H1 (cell line): ENCODE measurements around the gene ZNF584. TPM values are rescaled to one million over a fixed set of nuclear protein-coding genes. Genes with fewer than 3 reads are reported as not detected.

Experiments used
- CTCF ChIA-PET: fragments of 300-600 bp; sonication (Branson Sonifier 250); formaldehyde crosslinking; loops from one replicate; lab custom pipeline; 2021; ENCODE audit not compliant: partially characterized antibody; lab: Charles Lee
- POLR2A ChIA-PET: fragments of 300-600 bp; sonication (Branson Sonifier 250); formaldehyde crosslinking; loops from one replicate; lab custom pipeline; 2021; ENCODE audit warnings: inconsistent platforms; ENCODE audit not compliant: partially characterized antibody; lab: Charles Lee
- DNase-seq, 2 experiments: peaks; one replicate each; pipeline versions ENCODE4 v3.0.0 to v3.0.0-alpha.2; 2010 to 2022; ENCODE audit warnings: low spot score in 2 of 2, low read depth in 1 of 2, mixed read lengths in 1 of 2
- FAIRE-seq: peaks from 2 replicates; lab custom pipeline; 2011; peaks lifted over from hg19 to GRCh38; lab: Jason Lieb, UNC
- H2AFZ ChIP-seq: 2 replicates; pipeline ENCODE4 v1.8.1; 2012; ENCODE audit warnings: low read length, inconsistent platforms
- H2AK5ac ChIP-seq: 2 replicates; pipeline ENCODE4 v1.6.1; 2013; ENCODE audit warnings: low read depth, low read length
- H2BK120ac ChIP-seq: replicated peaks from 2 replicates; pipeline ENCODE3; 2013; ENCODE audit warnings: low read depth, low read length, inconsistent platforms
- H2BK12ac ChIP-seq: 2 replicates; pipeline ENCODE4 v1.6.1; 2013; ENCODE audit warnings: low read depth, low read length
- H2BK15ac ChIP-seq: 2 replicates; pipeline ENCODE4 v1.6.1; 2013; ENCODE audit warnings: low read length
- H2BK20ac ChIP-seq: 2 replicates; pipeline ENCODE4 v1.6.1; 2013; ENCODE audit warnings: low read length
- H2BK5ac ChIP-seq: 2 replicates; pipeline ENCODE4 v1.6.1; 2013; ENCODE audit warnings: low read depth, low read length
- H3K14ac ChIP-seq: 2 replicates; pipeline ENCODE4 v1.6.1; 2013; ENCODE audit warnings: inconsistent platforms; ENCODE audit not compliant: insufficient read length
- H3K18ac ChIP-seq: 2 replicates; pipeline ENCODE4 v1.6.1; 2013; ENCODE audit warnings: low read length; ENCODE audit errors: extremely low read depth
- H3K23ac ChIP-seq: 2 replicates; pipeline ENCODE4 v1.6.1; 2013; ENCODE audit warnings: inconsistent platforms; ENCODE audit not compliant: insufficient read length
- H3K23me2 ChIP-seq: 2 replicates; pipeline ENCODE4 v1.6.1; 2013; ENCODE audit warnings: low read depth, low read length
- H3K27ac ChIP-seq: 2 replicates; pipeline ENCODE4 v1.6.1; 2011; ENCODE audit warnings: low read depth, low read length, inconsistent platforms
- H3K27me3 ChIP-seq, 4 experiments: replicated peaks in 1 of 4; 1 replicate in 1 of 4; 2 replicates in 3 of 4; pipeline versions ENCODE4 v1.6.1 to v1.8.1; 2011 to 2013; ENCODE audit warnings: low read length in 3 of 4, mild to moderate bottlenecking in 3 of 4, inconsistent platforms in 2 of 4, mixed read lengths in 2 of 4, moderate library complexity in 1 of 4; ENCODE audit not compliant: control insufficient read depth in 3 of 4, insufficient read depth in 3 of 4; ENCODE audit errors: extremely low read depth in 1 of 4
- H3K36me3 ChIP-seq, 4 experiments: 2 replicates each; pipeline versions ENCODE4 v1.6.1 to v1.8.1; 2011 to 2013; ENCODE audit warnings: mild to moderate bottlenecking in 4 of 4, low read length in 3 of 4, moderate library complexity in 2 of 4, control low read depth in 1 of 4, inconsistent platforms in 1 of 4; ENCODE audit not compliant: insufficient read depth in 4 of 4, control insufficient read depth in 2 of 4
- H3K4ac ChIP-seq: replicated peaks from 2 replicates; pipeline ENCODE3; 2013; ENCODE audit warnings: low read length, low read depth, mixed read lengths, inconsistent platforms; ENCODE audit not compliant: insufficient read length
- H3K4me1 ChIP-seq, 4 experiments: replicated peaks in 1 of 4; 1 replicate in 1 of 4; 2 replicates in 3 of 4; pipeline versions ENCODE4 v1.6.1 to v1.8.1; 2011 to 2013; ENCODE audit warnings: low read length in 3 of 4, inconsistent platforms in 2 of 4, mixed read lengths in 1 of 4; ENCODE audit not compliant: insufficient read depth in 4 of 4, control insufficient read depth in 3 of 4
- H3K4me2 ChIP-seq, 2 experiments: 2 replicates each; pipeline versions ENCODE4 v1.6.1 to v1.8.1; 2011 to 2013; ENCODE audit warnings: low read depth in 2 of 2, low read length in 2 of 2, control low read depth in 1 of 2, inconsistent platforms in 1 of 2, mild to moderate bottlenecking in 1 of 2; ENCODE audit not compliant: insufficient read depth in 1 of 2
- H3K4me3 ChIP-seq, 4 experiments: fragments of 200-600, 300-600 bp in 1 of 4; sonication (generic), shearing (Covaris generic), sonication (Bioruptor Twin) in 1 of 4; 2 replicates each; pipeline versions ENCODE4 v1.5.1 to v1.8.1; 2011 to 2016; ENCODE audit warnings: low read length in 4 of 4, low read depth in 3 of 4, control low read depth in 2 of 4, inconsistent platforms in 2 of 4, mild to moderate bottlenecking in 2 of 4, mixed read lengths in 1 of 4, moderate library complexity in 1 of 4; ENCODE audit not compliant: insufficient read depth in 2 of 4; ENCODE audit errors: extremely low read depth in 1 of 4
- H3K56ac ChIP-seq: replicated peaks from 2 replicates; pipeline ENCODE3; 2013; ENCODE audit warnings: low read depth, mild to moderate bottlenecking, mixed read lengths, low read length, inconsistent platforms; ENCODE audit not compliant: insufficient read length
- H3K79me1 ChIP-seq: 2 replicates; pipeline ENCODE4 v1.6.1; 2013; ENCODE audit warnings: low read depth, low read length, control low read depth
- H3K79me2 ChIP-seq, 2 experiments: 2 replicates each; pipeline versions ENCODE4 v1.6.1 to v1.8.1; 2012 to 2013; ENCODE audit warnings: low read length in 2 of 2, mild to moderate bottlenecking in 2 of 2, inconsistent platforms in 1 of 2; ENCODE audit not compliant: insufficient read depth in 2 of 2, control insufficient read depth in 1 of 2
- H3K9ac ChIP-seq, 4 experiments: replicated peaks in 1 of 4; 1 replicate in 1 of 4; 2 replicates in 3 of 4; pipeline versions ENCODE4 v1.6.1 to v1.8.1; 2011 to 2013; ENCODE audit warnings: low read depth in 3 of 4, low read length in 3 of 4, control low read depth in 2 of 4, mild to moderate bottlenecking in 2 of 4, moderate library complexity in 2 of 4, inconsistent platforms in 1 of 4; ENCODE audit errors: extremely low read depth in 1 of 4
- H3K9me3 ChIP-seq, 2 experiments: 2 replicates each; pipeline versions ENCODE4 v1.6.1 to v1.8.1; 2012 to 2013; ENCODE audit warnings: mild to moderate bottlenecking in 2 of 2, moderate library complexity in 2 of 2, control low read depth in 1 of 2, inconsistent platforms in 1 of 2, low read depth in 1 of 2, low read length in 1 of 2, mixed read lengths in 1 of 2; ENCODE audit not compliant: insufficient read depth in 2 of 2
- H4K20me1 ChIP-seq, 2 experiments: replicated peaks in 1 of 2; 2 replicates each; pipeline versions ENCODE3 to v1.8.1; 2011 to 2013; ENCODE audit warnings: inconsistent platforms in 2 of 2, low read length in 2 of 2, mild to moderate bottlenecking in 1 of 2; ENCODE audit not compliant: insufficient read depth in 2 of 2, control insufficient read depth in 1 of 2
- H4K5ac ChIP-seq: 2 replicates; pipeline ENCODE4 v1.6.1; 2013; ENCODE audit warnings: low read length, low read depth, mixed read lengths, inconsistent platforms; ENCODE audit not compliant: insufficient read length
- H4K8ac ChIP-seq: 2 replicates; pipeline ENCODE4 v1.8.0; 2013; ENCODE audit warnings: mild to moderate bottlenecking, moderate library complexity, low read length, inconsistent platforms; ENCODE audit not compliant: insufficient read depth; ENCODE audit errors: extremely low read depth
- H4K91ac ChIP-seq: replicated peaks from 2 replicates; pipeline ENCODE3; 2013; ENCODE audit warnings: low read length, mixed read lengths, inconsistent platforms; ENCODE audit not compliant: insufficient read length
- CBX8 ChIP-seq: fragments of 300-800, 300-1000 bp; sonication (generic); IDR thresholded peaks from 2 replicates; pipeline ENCODE4 v1.7.1; 2016; ENCODE audit warnings: low read depth, low read length, borderline replicate concordance
- E2F6 ChIP-seq: IDR thresholded peaks from 2 replicates; pipeline ENCODE4 v1.6.1; 2012; ENCODE audit warnings: inconsistent platforms
- GTF2F1 ChIP-seq: IDR thresholded peaks from 2 replicates; pipeline ENCODE4 v1.6.1; 2012; ENCODE audit warnings: low read depth, low read length, improper control_type of control experiment, borderline replicate concordance
- KDM1A ChIP-seq: fragments of 200-600, 300-600 bp; sonication (generic); IDR thresholded peaks from 2 replicates; pipeline ENCODE4 v1.7.1; 2016; ENCODE audit warnings: mild to moderate bottlenecking, low read length, borderline replicate concordance
- KDM4A ChIP-seq: IDR thresholded peaks from one replicate; pipeline ENCODE4 v1.7.1; 2012; ENCODE audit warnings: low read depth, mild to moderate bottlenecking, moderate library complexity, low read length, inconsistent platforms; ENCODE audit not compliant: severe bottlenecking
- MAX ChIP-seq: IDR thresholded peaks from 2 replicates; pipeline ENCODE4 v1.6.1; 2012; ENCODE audit warnings: inconsistent platforms
- NRF1 ChIP-seq: IDR thresholded peaks from 2 replicates; pipeline ENCODE4 v1.6.1; 2011; ENCODE audit warnings: mild to moderate bottlenecking, low read depth, low read length, improper control_type of control experiment
- SIRT6 ChIP-seq: IDR thresholded peaks from one replicate; pipeline ENCODE4 v1.7.1; 2012; ENCODE audit warnings: low read length, inconsistent platforms
- SP4 ChIP-seq: IDR thresholded peaks from 2 replicates; pipeline ENCODE4 v1.6.1; 2012; ENCODE audit warnings: low read length, inconsistent platforms
- TAF7 ChIP-seq: optimal IDR thresholded peaks from 2 replicates; pipeline ENCODE3; 2011; ENCODE audit warnings: low read depth, mild to moderate bottlenecking, inconsistent platforms, low read length, moderate library complexity, borderline replicate concordance
- ZNF274 ChIP-seq: IDR thresholded peaks from 2 replicates; pipeline ENCODE4 v1.7.0; 2012; ENCODE audit warnings: low read length, borderline replicate concordance; ENCODE audit errors: extremely low read depth
- WGBS, 2 experiments: shearing (Covaris generic) in 1 of 2; methylation state at CpG; one replicate each; pipeline versions ENCODE4 v1.1.6 to v1.1.7; 2013 to 2015; ENCODE audit warnings: low lambda C conversion rate in 2 of 2, mixed read lengths in 2 of 2, inconsistent platforms in 1 of 2, low coverage in 1 of 2, missing lambda C conversion rate in 1 of 2; ENCODE audit not compliant: insufficient replicate concordance in 2 of 2, insufficient coverage in 1 of 2, insufficient read length in 1 of 2; ENCODE audit errors: extremely low coverage in 1 of 2, missing lambda C conversion rate in 1 of 2; 5-methylcytosine and 5-hydroxymethylcytosine counted together
- polyA plus RNA-seq, 7 experiments: library from polyadenylated mRNA; depleted of rRNA in 3 of 7; stranded (reverse) in 5 of 7; unstranded in 2 of 7; fragments of >200 nt in 5 of 7; fragments of 200-250 nt in 2 of 7; gene quantifications; 1 replicate in 5 of 7; 2 replicates in 1 of 7; 4 replicates in 1 of 7; pipeline versions ENCODE4 v1.2.1 to v1.2.3, GENCODE V29; 2011 to 2013; ENCODE audit warnings: missing spikeins in 2 of 7, mixed read lengths in 2 of 7
- total RNA-seq: library from RNA; stranded (reverse); fragmentation: NEBNext Ultra II Directional; extraction: Animal tissue kit (Norgen Biotek cat#: 25700); gene quantifications from 2 replicates; pipeline ENCODE4 v1.2.1, GENCODE V29; 2021

The ZNF584 gene
- total and polyA plus RNA-seq, 2 of the 8 experiments (the other 6 are each of a cell fraction or from before 2014, with no cell fraction given), result 2.5 to 5.2 TPM

- Histone ChIP-seq H3K4ac (no peak overlapping the region), H3K23me2 (peaks cover 12% of the 10 kb centered on the region), H2BK5ac (no peak overlapping the region), H3K4me1 (peaks cover 0 to 27% (median 17%) of the 10 kb centered on the region in 4 experiments; a peak in 5 of 7 replicates), H3K9ac (no peak overlapping the region), H4K8ac (peak overlapping the region; percentile 77), H2BK15ac (no peak overlapping the region), H2BK120ac (no peak overlapping the region), H4K5ac (no peak overlapping the region), H2AFZ (no peak overlapping the region), H3K4me3 (peak overlapping the region; percentile 6 to 57 (median 22); a peak in 7 of 8 replicates), H3K27ac (no peak overlapping the region), H2BK20ac (no peak overlapping the region), H4K91ac (no peak overlapping the region), H3K79me2 (no peaks in the 10 kb centered on the region), H3K18ac (peak overlapping the region; percentile 48; the same call in 1 of the 2 replicates), H3K4me2 (peak overlapping the region; percentile 63 to 83), H2AK5ac (no peak overlapping the region), H3K36me3 (peaks cover 11 to 26% (median 23%) of the 10 kb centered on the region in 4 experiments), H4K20me1 (peaks cover 12 to 14% of the 10 kb centered on the region in 2 experiments), H3K23ac (no peak overlapping the region), H3K14ac (no peak overlapping the region), H3K79me1 (peaks cover 2% of the 10 kb centered on the region; the same call in 1 of the 2 replicates), H3K56ac (no peak overlapping the region), H3K9me3 (no peaks in the 10 kb centered on the region), H3K27me3 (peaks cover 3 to 17% (median 11%) of the 10 kb centered on the region in 4 experiments; a peak in 6 of 7 replicates), H2BK12ac (no peak overlapping the region)
- CTCF ChIA-PET, result no interaction called here
- FAIRE-seq, result no peak
- peak in 1 of 2 experiments; percentile 67 for DNase-seq
- WGBS, 2 experiments, result 69% methylated on average over 30 of the region's 58 CpGs; no CpG with 5 or more reads in 1 of the 2 experiments
- POLR2A ChIA-PET, result interaction anchor here (0.6 to 7.2 kb wide), 17 partner anchors 10 to 123 kb away, joined by 3 to 78 read pairs (median 7); partner anchors contain the start of genes RPS5, ZBTB45, ZNF497 and ZNF584
- TF ChIP-seq CBX8, result no peak
- no peak for TF ChIP-seq SIRT6
- TF ChIP-seq SP4, result no peak
- no peak for TF ChIP-seq TAF7
- no peak for TF ChIP-seq ZNF274
- TF ChIP-seq KDM1A, result no peak
- peak; percentile 45; the same call in 1 of the 2 replicates for TF ChIP-seq E2F6
- TF ChIP-seq NRF1, result no peak
- TF ChIP-seq MAX, result peak; percentile 44
- TF ChIP-seq GTF2F1, result no peak
- TF ChIP-seq KDM4A, result peak; percentile 26
Measured at GRCh38 chr19:58396691-58397532, 11.5 kb upstream of the ZNF584 start.
